HG02763 (cell line): ENCODE measurements around the gene LCE3A.
"Not testable (repeated sequence)": the region's sequence is repeated elsewhere in the genome, so short reads cannot be mapped to it uniquely, and the experiment has no call there.

Source experiments
- ATAC-seq: cut with Tn5 transposase; IDR thresholded peaks from one replicate; pipeline ENCODE4 v1.9.1; 2021; ENCODE audit warnings: mild to moderate bottlenecking, moderate library complexity; ENCODE audit not compliant: unreplicated experiment

Gene LCE3A, protein sequence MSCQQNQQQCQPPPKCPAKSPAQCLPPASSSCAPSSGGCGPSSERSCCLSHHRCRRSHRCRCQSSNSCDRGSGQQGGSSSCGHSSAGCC

DNA sequence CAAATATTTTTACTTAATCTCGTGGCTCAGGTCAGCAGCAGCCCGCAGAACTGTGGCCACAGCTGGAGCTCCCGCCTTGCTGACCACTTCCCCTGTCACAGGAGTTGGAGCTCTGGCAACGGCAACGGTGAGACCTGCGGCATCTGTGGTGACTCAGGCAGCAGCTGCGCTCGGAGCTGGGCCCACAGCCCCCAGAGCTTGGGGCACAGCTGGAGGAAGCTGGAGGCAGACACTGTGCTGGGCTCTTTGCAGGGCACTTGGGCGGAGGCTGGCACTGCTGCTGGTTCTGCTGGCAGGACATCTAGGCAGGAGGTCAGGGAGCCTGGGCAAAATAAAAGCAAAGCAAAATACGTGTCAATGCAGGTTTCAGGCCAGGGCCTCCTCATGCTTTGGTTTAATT, at the start of gene LCE3A:
LCE3A (minus strand) TSS at position 301 of the 400 bp plus-strand sequence; CDS start at position 301, 0 bp downstream.
- ATAC-seq: no peak

DNA sequence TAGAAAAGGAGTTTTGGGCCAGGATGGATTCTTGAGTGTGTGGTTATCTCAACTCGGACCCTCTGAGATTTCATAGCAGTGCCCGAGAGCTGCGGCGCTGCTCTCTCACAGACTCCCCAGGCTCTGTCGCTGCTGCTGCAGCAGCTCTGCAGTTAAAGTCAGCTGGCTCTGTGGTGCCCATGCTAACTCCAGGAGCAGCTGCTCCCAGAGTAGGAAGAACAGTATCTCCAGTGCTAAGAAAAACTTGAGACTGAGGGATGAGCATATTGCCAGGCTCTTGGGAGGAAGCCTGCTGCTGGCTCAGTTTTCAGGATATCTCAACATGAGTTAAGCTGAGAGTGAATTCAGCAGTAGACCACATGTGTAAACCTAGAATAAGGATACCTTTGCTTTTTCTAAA, 44.7 kb upstream of the LCE3A start:
- ATAC-seq: no peak

DNA sequence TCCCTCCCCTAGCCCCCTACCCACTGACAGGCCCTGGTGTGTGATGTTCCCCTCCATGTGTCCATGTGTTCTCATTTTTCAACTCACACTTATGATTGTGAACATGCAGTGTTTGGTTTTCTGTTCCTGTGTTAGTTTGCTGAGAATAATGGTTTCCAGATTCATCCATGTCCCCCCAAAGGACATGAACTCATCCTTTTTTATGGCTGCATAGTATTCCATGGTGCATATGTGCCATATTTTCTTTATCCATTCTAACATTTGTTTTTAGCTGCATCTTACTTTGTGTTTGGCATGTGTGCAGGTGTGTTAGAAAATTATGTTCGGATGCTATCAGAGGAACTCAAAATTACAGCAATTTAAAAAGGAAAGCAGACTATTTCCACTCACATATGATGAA, 43.3 kb upstream of the LCE3A start:
- not testable (repeated sequence) for ATAC-seq

DNA sequence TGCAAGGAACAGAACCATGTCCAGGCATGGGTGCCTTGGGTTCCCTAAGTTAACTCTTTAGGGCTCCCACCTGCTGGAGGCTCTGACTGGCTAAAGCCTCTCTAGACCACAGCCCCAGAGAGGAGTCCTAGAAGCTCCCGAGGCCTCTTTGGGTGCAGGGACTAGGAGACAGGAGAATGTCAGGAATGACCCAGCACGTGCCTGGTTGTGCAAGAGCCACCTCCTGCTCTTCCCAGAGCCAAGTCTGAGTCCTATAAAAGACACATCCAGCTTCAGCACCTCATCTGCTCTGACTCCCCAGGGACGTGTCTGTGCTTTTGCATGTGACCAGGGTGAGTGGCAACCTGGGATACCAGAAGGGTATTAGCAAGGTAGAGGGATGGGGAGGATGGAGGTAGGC, 40.2 kb upstream of the LCE3A start, which contains the start of gene LCE2D:
LCE2D (plus strand) TSS at position 283 of the 400 bp plus-strand sequence. CDS start 726 bp downstream, outside the sequence.
- ATAC-seq: no peak

DNA sequence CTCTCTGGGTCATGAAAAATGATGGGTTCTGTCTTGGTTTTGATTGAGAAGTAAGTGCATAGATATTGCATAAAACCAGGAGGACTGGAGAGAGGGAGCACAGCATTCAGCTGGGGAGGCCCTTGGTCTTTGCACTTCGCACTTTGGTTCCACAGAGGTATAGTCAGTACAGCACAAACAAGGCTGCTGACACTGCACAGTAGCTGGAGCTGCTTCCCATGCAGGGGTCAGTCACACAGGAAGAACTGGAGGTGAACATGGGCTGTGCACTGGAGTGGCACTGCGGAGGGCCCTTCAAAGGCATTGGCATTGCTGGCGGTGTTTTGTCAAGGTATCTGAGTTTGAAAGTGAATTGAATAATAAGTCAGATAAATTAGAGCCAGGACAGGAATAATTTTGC, 35.7 kb upstream of the LCE3A start:
- ATAC-seq: no peak

DNA sequence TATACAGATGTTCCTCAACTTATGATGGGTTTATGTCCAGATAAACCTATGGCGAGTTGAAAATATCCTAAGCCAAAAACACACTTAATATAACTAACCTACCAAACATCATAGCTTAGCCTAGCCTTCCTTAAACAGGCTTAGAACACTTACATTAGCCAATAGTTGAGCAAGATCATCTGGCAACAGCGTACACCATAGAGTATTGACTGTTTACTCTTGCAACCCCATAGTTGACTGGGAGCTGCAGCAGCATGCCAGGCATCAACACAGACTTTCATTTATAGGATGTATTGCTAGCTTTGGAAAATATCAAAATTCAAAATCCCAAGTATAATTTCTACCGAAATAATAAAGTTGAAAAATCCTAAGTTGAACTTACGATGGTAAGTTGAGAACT, 34.8 kb upstream of the LCE3A start:
- no peak for ATAC-seq

DNA sequence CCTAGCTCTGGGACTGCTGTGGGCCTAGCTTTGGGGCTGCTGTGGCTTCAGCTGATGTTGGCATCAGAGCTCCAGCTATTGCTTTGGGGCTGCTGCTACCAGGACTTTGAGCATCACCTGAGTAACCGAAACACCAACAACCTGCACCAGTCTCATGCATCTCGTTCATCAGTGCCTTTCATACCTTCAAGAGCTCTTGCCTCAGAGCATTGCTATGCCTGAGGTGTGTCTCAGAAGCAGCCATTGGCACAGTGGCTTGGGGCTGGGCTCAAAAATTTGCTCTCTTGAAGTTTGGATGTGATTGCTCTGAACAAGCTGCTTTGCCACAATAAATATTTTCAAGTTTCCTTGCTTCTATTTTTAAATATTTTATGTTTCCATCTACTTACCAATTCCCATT, 33.6 kb upstream of the LCE3A start:
- no peak for ATAC-seq

DNA sequence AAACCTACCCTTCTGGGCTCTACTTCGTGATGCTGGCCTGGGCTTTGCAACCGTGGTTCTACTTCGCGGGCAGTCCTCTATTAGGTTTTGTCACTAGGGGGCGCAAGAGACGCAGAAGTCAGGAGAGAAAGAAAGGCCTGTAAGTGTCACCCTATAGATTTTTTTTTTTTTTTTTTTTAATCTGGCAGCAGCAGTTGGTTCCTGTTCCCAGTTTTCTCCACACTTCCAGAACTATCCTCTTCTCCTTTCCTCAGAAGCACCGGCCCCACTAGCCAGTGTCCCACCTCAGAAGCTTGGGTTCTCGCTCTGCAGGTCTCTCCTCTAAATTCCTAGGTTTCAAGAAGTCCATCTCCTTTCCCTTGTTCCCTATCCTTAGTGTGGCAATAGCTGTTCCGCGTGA, 31.2 kb upstream of the LCE3A start:
- no peak for ATAC-seq

DNA sequence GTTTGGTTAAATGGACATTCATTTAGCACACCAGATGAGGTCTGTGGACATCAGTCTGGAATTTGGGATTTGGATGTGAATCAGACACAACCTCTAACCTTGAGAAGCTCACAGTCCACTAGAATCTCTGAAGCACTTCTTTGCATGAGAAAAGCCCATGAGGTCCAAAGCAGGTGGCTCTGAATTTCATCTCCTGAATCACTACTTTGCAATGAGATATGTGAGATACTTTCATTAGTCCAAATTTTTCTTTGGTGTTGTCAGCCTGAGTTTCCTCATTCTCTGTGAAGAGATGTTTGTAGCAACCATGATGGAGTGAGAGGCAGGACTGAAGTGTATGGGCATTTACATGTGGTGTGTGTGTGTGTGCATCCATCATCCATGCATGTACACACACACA, 23.8 kb upstream of the LCE3A start:
- ATAC-seq: no peak

DNA sequence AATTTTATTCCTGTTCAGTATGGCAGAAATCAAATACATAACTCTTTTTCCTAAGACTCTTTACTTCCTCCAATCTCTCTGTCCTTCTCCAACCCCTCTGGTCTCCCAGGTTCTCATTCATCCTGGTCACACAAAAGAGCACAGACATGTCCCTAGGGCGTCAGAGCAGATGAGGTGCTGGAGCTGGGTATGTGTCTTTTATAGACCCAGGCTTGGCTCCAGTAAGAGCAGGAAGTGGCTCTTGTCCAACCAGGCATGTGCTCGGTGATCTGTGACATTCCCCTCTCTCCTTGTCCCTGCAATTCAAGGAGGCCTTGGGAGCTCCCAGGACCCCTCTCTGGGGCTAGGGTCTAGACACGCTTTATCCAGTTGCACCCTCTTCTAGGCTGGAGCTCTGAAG, 22.2 kb upstream of the LCE3A start:
- no peak for ATAC-seq

DNA sequence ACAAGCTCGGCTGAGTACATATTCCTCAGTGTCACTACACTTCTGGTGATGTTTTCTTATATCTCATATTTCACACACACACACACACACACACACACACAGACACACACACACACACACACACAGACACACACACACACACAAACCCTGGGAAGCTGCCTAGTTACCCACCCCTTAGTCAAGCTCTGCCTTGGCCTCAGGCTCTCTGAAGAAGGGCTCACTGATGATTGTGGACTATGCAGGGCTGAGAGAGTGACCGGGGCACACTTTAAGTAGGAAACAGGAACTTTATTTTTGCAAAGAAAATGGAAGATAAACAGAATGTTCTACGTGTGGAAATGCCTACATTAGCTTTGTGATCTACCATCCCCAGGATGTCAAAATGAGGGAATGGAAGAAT, 21.0 kb upstream of the LCE3A start:
- ATAC-seq: no peak

DNA sequence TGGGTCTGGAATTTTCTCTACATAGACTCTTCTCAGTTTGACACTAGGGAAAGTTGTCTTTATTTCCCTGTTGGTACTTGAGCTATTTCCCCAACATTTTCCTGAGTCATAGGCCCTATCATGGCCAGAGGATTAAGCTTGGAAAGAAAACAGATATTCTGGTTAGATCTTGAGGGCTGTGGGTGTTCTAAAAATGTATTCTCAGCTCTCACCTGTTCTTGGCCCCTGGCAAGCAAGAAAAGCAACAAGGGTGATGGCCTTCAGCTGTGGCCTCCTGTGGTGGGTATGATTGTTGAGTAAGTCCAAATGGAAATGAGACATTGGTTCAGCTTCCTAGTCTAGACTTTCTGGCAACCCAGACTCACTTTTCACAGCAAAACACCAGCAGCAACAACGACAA, 17.4 kb upstream of the LCE3A start:
- no peak for ATAC-seq

DNA sequence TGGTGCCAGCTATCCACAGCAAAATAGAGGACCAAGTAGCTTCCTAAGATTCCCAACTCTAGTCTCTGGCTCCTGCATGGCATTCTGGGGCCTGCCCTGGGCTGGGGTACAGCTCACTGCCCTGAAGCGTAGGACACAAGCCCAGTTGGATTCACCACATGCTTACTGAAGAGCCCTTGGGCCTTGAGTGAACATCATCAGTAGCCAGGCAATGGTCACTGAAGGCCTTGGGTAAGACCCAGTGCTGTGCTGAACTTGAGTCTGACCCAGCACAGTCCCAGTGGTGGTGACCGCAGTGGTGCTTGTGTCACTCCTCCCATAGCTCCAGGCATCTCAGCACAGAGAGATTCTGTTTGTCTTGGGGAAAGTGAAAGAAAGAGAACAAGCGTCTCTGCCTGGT, 7.7 kb upstream of the LCE3A start:
- no peak for ATAC-seq

DNA sequence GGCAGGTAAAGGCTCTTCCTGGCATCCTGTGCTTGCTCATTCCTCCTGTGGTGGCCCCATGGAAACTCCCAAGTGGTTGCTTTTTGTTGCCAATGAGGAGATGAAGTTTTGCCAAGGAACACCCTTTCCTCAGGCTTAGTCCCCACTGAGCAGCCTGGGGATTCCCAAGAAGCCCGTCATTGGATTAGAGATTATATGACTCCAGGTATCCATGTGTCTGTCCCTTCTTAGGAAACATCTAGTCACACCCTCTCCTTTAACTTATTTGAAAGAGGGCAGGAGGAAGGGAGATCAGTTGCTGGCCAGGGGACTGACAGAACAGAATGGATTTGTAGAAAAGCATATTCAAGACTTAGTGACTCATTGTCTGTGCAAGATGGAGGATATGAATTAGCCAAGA, 3.8 kb upstream of the LCE3A start:
- no peak for ATAC-seq

DNA sequence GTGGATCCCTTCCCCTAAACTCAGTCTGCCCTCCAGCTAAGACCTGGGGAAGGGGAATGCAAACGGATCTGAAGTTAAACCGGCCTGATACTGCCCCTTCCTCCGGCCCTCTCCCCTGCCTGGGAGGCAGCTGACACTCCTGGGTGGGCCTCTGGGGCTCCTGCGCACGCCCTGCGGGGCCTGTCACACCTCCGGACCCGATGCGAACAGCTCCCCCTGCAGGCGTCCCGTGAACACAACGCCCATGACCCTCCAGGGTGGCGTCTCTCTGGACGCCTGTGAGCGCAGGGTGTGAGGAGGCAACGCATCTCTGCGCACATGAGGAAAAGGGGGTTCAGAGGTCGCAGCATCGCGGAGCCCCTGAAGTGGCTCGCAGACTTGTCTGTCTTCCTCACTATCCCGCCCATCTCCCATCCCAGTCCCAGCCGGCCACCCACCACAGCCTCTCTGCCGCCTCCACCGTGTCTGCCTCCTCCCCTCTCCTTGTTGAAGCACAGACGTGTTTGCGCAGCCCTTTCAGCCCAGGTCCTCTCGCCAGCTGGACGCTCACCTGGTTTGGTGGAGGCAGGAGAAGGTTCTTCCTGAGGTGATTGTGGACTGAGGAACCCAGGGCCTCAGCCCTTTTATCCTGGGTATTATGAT, 421 bp upstream of the LCE3A start:
- ATAC-seq: no peak

DNA sequence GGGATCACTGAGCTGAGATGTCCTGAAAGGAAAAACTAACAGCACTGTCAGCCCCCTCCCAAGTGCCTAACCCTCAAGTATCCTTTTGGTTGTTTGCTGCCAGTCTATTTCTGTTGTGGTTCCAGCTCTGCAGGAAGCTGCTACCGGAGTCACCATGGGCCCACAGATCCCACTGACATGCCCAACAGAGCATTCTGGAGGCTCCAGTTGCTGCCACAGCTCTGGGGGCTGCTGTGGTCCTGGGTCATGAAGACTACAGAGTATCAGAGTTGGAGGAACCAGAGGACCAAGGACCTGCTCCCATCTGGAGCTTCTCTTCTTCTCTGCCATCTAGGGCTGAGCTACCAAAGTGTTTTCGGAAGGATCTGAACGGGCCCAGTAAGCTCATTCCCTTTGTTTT, 910 bp downstream of the LCE3A start:
- ATAC-seq: no peak

DNA sequence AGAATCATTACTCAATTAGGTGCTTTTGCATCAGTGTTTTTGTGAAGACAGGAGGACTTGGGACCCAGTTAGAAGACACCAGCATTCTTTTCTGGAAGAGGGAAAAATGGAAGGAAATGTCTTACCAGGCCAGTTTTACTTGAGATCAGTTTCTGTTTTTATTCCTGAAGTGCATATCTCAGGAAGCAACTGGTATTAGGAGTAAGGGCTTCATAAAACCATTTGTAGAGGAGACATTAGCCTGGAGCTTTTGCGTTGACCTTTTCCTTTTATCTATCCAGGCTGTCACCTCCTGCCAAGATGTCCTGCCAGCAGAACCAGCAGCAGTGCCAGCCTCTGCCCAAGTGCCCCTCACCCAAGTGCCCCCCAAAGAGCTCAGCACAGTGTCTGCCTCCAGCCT, 9.4 kb downstream of the LCE3A start, which contains the start of gene LCE3B:
LCE3B (plus strand) TSS at position 301 of the 400 bp plus-strand sequence; CDS start at position 301, 0 bp downstream.
- no peak for ATAC-seq

DNA sequence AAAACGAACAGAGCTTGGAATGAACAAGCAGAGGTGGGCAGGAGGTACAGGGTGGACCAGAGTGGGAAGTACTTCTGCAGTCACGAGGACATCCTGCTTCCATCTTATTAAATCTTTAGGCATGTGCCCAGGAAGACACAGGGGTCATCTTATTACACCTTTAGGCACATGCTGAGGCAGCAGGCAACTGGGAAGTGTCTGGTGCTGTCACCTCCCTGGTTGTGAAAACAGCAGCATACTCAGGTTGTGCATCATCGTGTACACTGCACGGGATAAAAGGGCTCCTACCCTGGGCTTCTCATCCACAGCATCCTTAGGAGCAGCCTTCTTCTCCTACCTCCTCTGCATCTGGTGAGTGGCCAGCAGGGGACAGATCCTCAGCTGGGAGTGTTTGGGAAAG, 23.0 kb downstream of the LCE3A start, which contains the start of gene LCE3C:
LCE3C (plus strand) TSS at position 301 of the 400 bp plus-strand sequence. CDS start 498 bp downstream, outside the sequence.
- ATAC-seq: no peak

DNA sequence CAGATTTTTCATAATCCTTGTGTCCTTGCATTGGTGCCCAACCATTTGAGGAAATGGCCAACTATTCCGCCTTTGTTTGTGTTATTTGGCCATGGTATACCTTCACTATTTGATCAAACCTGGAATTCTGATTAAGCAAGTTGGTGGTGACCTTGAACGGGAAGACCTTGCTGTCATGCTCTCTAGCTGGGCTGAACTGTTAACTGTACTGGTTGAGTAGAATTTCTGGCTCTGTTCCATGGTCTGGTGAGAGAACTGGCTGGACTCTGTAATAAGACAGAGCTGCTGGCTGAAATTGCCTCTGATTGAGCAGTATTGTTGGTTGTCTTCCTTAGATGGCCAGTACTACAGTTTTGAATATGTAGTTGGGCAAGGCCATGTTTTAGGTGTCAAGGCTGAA, 25.9 kb downstream of the LCE3A start:
- no peak for ATAC-seq

DNA sequence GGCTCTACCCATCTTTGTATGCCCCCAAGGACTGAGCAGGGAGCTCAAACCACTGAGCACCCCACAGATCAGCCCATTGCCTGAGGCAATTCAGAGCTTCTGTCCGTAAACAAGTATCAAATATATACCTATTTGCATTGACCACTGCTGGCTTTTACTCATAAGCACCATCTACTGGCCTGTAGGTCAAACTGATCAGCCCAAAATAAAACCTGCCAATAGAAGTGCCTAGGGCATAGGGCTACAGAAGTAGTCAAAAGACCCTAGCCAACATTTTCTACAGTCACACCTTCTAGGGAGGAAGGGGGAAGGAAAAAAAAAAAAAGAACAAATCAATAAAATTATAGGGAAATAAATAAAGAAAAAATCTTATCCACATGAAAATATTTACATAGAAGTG, 37.3 kb downstream of the LCE3A start:
- no peak for ATAC-seq

DNA sequence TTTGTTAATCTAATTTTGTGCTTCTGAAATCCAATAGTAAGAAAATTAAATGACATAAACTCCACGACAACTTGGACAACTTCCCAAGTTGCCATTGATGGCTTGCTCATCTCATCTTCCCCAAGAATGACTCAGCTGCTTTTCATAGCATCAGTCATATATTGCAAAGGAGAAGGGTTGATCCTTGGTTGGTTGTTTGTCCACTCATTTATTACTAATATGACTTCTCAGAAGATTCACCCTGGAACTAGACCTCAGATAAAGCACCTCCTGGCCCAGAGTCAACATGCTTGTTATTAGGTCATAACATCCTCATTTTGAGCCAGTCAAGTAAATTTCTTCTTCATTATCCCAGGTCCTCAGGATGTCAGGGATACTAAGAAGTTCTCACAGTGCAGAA, 40.3 kb downstream of the LCE3A start:
- no peak for ATAC-seq

DNA sequence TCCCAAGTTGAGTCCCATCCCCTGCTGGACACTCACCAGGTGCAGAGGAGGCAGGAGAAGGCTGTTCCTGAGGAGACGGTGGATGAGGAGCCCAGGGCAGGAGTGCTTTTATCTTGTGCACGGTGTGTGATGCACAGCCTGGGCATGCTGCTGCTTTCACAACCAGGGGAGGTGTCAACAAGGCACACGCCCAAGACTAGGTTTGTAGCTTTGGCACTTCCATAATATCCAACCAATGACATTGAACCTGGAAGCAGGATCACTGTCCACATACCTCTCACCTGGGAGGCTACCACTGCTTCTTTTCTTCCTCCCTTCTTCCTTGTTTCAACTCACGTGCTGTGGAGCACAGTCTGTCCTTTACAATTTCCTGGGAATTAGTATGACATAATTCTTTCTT, 42.5 kb downstream of the LCE3A start, which contains the start of gene LCE3D:
LCE3D (minus strand) TSS at position 84 of the 400 bp plus-strand sequence. CDS start 580 bp downstream, outside the sequence.
- no peak for ATAC-seq

DNA sequence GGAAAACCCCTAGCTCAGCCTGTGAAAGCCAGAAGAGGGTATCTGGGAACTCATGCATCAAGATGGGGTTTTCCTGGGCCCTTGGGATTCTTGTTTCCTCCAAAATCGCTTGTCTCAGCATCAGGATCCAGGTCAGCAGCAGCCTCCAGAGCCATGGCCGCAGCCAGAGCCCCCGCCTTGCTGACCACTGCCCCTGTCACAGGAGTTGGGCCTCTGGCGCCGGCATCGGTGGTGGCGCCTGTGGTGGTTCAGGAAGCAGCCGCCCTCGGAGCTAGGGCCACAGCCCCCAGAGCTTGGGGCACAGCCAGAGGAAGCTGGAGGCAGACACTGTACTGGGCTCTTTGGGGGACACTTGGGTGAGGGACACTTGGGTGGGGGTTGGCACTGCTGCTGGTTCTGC, 43.4 kb downstream of the LCE3A start:
- ATAC-seq: not testable (repeated sequence)
